HepG2 (cell line): ENCODE results near the gene MICAL3.

Experiments
- CTCF ChIP-seq: sonication (generic); formaldehyde crosslinking; IDR thresholded peaks from 2 replicates; pipeline ENCODE4 v1.5.0; 2020; ENCODE audit warnings: mild to moderate bottlenecking, missing genetic modification reagents, moderate library complexity
- PHF5A ChIP-seq: IDR thresholded peaks from one replicate; pipeline ENCODE4 v1.6.1; 2018; ENCODE audit warnings: low read depth, missing genetic modification reagents; ENCODE audit not compliant: unreplicated experiment
- POLR2A ChIP-seq, 2 experiments: IDR thresholded peaks; 2 replicates each; pipeline ENCODE4 v1.6.1; 2011; ENCODE audit warnings: low read depth in 2 of 2, low read length in 2 of 2, mild to moderate bottlenecking in 1 of 2, moderate library complexity in 1 of 2; ENCODE audit not compliant: insufficient read depth in 1 of 2

GRCh38 chr22:17971711-17972110 lies 52.6 kb downstream of the MICAL3 start:
- no peak for TF ChIP-seq POLR2A (IDR thresholded peaks at IDR 0.05; ENCODE audit: insufficient read depth in 1 of 2, low read depth in 2 of 2, low read length in 2 of 2)
- TF ChIP-seq PHF5A (CRISPR knock-in tag), result no peak
- TF ChIP-seq CTCF (CRISPR knock-in tag), result no peak
